OCI-LY3 (cell line): ENCODE data around the gene PHACTR3.

Source experiments
- H2AFZ ChIP-seq: fragments of 200-600, 300-600 bp; shearing (Covaris generic); 2 replicates; pipeline ENCODE4 v1.6.0; 2014; ENCODE audit warnings: antibody characterized with exemption, low read depth, low read length
- H3K27ac ChIP-seq: fragments of 200-600, 300-600 bp; sonication (generic); 2 replicates; pipeline ENCODE4 v1.5.1; 2014; ENCODE audit warnings: mild to moderate bottlenecking, low read length, moderate library complexity, mixed read lengths
- H3K27me3 ChIP-seq: fragments of 200-600, 300-600 bp; sonication (generic); 2 replicates; pipeline ENCODE4 v1.6.1; 2014; ENCODE audit warnings: low read depth, low read length, mixed read lengths
- H3K36me3 ChIP-seq: fragments of 200-600, 300-600 bp; sonication (generic); replicated peaks from 2 replicates; pipeline ENCODE3; 2014; ENCODE audit warnings: low read depth, low read length, mixed read lengths
- H3K4me1 ChIP-seq: fragments of 300-600, 200-600 bp; sonication (generic); 2 replicates; pipeline ENCODE4 v1.6.1; 2014; ENCODE audit warnings: low read length, mixed read lengths
- H3K4me2 ChIP-seq: fragments of 200-600, 300-600 bp; sonication (generic); 2 replicates; pipeline ENCODE4 v1.6.1; 2014; ENCODE audit warnings: low read length, mixed read lengths
- H3K4me3 ChIP-seq: fragments of 300-600, 200-600 bp; sonication (generic); 2 replicates; pipeline ENCODE4 v1.5.1; 2014; ENCODE audit warnings: antibody characterized with exemption, mild to moderate bottlenecking, low read length, moderate library complexity
- H3K79me2 ChIP-seq: fragments of 300-600, 200-600 bp; shearing (Covaris generic); 2 replicates; pipeline ENCODE4 v1.6.1; 2014; ENCODE audit warnings: mild to moderate bottlenecking, low read length, mixed read lengths
- H3K9ac ChIP-seq: fragments of 300-600, 200-600 bp; shearing (Covaris generic); 2 replicates; pipeline ENCODE4 v1.6.0; 2014; ENCODE audit warnings: mild to moderate bottlenecking, low read length, moderate library complexity
- H3K9me3 ChIP-seq: fragments of 200-600, 300-600 bp; shearing (Covaris generic); 2 replicates; pipeline ENCODE4 v1.6.1; 2014; ENCODE audit warnings: low read length, mixed read lengths; ENCODE audit not compliant: insufficient read depth
- H4K20me1 ChIP-seq: fragments of 200-600, 300-600 bp; sonication (generic); 2 replicates; pipeline ENCODE4 v1.6.1; 2016; ENCODE audit warnings: low read length, mixed read lengths; ENCODE audit not compliant: insufficient read depth
- EZH2phosphoT487 ChIP-seq: fragments of 200-600 bp; shearing (Covaris generic); IDR thresholded peaks from 2 replicates; pipeline ENCODE4 v1.6.1; 2018; ENCODE audit warnings: antibody characterized with exemption, mixed run types, low read depth
- TF ChIP-seq, protein P1 (sequence below): fragments of 200-600, 300-600 bp; sonication (generic); IDR thresholded peaks from 2 replicates; pipeline ENCODE4 v1.5.1; 2014; ENCODE audit warnings: antibody characterized with exemption, low read length, low read depth

The PHACTR3 gene

DNA sequence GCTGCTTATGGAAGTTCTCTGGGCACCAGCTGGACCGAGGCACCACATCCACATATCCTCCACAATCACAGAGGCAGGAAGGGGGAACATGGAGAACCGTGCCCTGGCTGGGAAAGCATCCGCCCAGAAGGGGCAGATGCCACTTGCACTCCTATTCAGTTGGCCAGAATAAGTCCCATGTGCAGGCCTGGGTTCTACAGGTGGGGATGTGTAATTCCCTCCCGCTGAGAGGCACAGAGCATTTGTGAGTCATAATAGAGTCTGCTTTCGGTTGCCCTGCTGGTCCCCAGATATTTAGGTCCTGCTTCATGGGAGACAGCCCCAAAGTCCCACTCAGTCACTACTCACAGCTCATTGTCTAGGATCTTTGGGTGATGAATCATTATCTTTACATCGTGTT is 104.0 kb downstream of the PHACTR3 start:
- no peaks in the 10 kb centered on the region for H3K79me2 ChIP-seq
- TF ChIP-seq, protein P1, sequence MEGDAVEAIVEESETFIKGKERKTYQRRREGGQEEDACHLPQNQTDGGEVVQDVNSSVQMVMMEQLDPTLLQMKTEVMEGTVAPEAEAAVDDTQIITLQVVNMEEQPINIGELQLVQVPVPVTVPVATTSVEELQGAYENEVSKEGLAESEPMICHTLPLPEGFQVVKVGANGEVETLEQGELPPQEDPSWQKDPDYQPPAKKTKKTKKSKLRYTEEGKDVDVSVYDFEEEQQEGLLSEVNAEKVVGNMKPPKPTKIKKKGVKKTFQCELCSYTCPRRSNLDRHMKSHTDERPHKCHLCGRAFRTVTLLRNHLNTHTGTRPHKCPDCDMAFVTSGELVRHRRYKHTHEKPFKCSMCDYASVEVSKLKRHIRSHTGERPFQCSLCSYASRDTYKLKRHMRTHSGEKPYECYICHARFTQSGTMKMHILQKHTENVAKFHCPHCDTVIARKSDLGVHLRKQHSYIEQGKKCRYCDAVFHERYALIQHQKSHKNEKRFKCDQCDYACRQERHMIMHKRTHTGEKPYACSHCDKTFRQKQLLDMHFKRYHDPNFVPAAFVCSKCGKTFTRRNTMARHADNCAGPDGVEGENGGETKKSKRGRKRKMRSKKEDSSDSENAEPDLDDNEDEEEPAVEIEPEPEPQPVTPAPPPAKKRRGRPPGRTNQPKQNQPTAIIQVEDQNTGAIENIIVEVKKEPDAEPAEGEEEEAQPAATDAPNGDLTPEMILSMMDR, result no peak
- no peak for TF ChIP-seq EZH2phosphoT487
- no peaks in the 10 kb centered on the region for H4K20me1 ChIP-seq
- H3K4me3 ChIP-seq, result no peak overlapping the region
- 0 out of 2 replicates have a peak, but pooled peaks cover 10% of the 10 kb centered on the region for H3K27me3 ChIP-seq
- H3K9me3 ChIP-seq, result 0 out of 2 replicates have a peak, but pooled peaks cover under 1% of the 10 kb centered on the region
- no peak overlapping the region for H2AFZ ChIP-seq
- no peak overlapping the region for H3K4me2 ChIP-seq
- no peak overlapping the region for H3K27ac ChIP-seq
- no peaks in the 10 kb centered on the region for H3K4me1 ChIP-seq
- H3K9ac ChIP-seq, result no peak overlapping the region
- no peaks in the 10 kb centered on the region for H3K36me3 ChIP-seq

DNA sequence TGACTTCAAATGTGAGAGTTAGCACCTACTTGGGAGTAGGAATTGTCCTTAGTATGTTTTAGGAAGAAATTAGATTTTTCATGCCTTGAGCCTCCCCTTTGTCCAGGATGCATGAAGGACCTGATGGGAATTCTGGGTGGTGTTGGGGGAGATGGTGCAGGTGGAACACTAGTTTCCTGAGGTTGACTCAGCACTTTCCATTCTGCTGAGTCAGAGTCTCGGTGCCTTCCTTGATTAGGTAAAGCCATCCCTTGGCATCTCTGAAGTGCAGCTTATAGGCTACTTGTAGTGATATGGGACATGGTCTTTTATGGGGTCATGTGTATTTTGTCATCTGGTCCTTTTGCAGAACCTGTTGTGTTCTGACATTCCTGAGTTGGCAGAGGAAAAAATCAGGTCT is 105.3 kb downstream of the PHACTR3 start:
- H3K4me1 ChIP-seq, result no peaks in the 10 kb centered on the region
- no peak overlapping the region for H3K4me3 ChIP-seq
- no peaks in the 10 kb centered on the region for H4K20me1 ChIP-seq
- TF ChIP-seq, protein P1, result no peak
- no peak for TF ChIP-seq EZH2phosphoT487
- H3K9me3 ChIP-seq, result 0 out of 2 replicates have a peak, but pooled peaks cover 4% of the 10 kb centered on the region
- no peak overlapping the region for H2AFZ ChIP-seq
- no peaks in the 10 kb centered on the region for H3K36me3 ChIP-seq
- no peak overlapping the region for H3K27ac ChIP-seq
- H3K79me2 ChIP-seq, result no peaks in the 10 kb centered on the region
- H3K9ac ChIP-seq, result no peak overlapping the region
- H3K4me2 ChIP-seq, result no peak overlapping the region
- 0 out of 2 replicates have a peak, but pooled peaks cover 7% of the 10 kb centered on the region for H3K27me3 ChIP-seq

DNA sequence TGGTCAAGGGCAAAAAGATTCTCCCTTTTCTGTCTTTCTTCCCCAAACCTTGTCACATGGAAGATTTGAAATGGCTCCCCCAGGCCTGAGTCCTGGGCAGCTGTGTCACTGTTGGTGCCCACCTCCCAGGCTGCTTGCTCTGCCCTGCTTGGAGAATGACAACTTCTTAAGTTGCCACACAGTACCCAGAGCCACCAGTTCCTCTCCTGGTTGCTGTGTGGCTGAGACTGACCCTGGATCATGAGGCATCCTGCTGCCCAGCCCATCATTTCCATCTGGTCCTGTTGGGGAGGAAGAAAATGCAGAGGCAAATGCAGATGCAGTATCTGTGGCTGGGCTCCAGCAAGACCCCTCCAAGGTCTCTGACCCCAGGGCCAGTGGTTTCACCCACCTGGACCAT is 113.7 kb downstream of the PHACTR3 start:
- no peak overlapping the region for H3K4me3 ChIP-seq
- H3K4me2 ChIP-seq, result no peak overlapping the region
- no peak overlapping the region for H3K27ac ChIP-seq
- no peaks in the 10 kb centered on the region for H3K79me2 ChIP-seq
- H4K20me1 ChIP-seq, result no peaks in the 10 kb centered on the region
- H3K4me1 ChIP-seq, result no peaks in the 10 kb centered on the region
- TF ChIP-seq EZH2phosphoT487, result no peak
- TF ChIP-seq, protein P1, result no peak
- peaks cover 18% of the 10 kb centered on the region for H3K27me3 ChIP-seq
- no peak overlapping the region for H3K9ac ChIP-seq
- 0 out of 2 replicates have a peak, but pooled peaks cover 4% of the 10 kb centered on the region for H3K9me3 ChIP-seq
- H2AFZ ChIP-seq, result no peak overlapping the region
- no peaks in the 10 kb centered on the region for H3K36me3 ChIP-seq

DNA sequence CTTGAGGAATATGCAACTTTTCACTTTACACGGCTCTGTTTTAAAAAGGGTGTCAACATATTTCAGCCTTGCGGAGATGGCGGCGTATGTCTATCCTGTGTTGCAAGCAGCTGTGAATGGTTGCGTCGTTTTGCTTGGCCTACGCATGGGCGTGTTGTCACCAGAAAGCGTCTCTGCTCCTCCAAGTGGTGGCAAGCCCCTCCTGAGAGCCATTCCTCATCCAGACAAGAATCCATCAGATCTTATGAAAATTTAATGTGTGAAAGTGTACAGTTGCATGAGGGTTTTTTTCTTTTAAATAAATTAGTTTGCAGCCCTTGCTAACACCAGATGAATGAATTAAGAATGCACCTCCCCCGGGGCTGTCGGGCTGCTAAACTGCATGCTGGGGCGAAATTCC is 114.4 kb downstream of the PHACTR3 start:
- H3K4me2 ChIP-seq, result no peak overlapping the region
- no peak overlapping the region for H3K4me3 ChIP-seq
- TF ChIP-seq, protein P1, result no peak
- TF ChIP-seq EZH2phosphoT487, result no peak
- H4K20me1 ChIP-seq, result no peaks in the 10 kb centered on the region
- H3K9me3 ChIP-seq, result no peaks in the 10 kb centered on the region
- H3K27me3 ChIP-seq, result peaks cover 18% of the 10 kb centered on the region
- no peak overlapping the region for H3K9ac ChIP-seq
- H3K27ac ChIP-seq, result no peak overlapping the region
- H3K79me2 ChIP-seq, result no peaks in the 10 kb centered on the region
- H3K36me3 ChIP-seq, result no peaks in the 10 kb centered on the region
- H3K4me1 ChIP-seq, result no peaks in the 10 kb centered on the region
- H2AFZ ChIP-seq, result no peak overlapping the region
